Common myeloid progenitor, CD34-positive (primary cell): ENCODE data around the gene EPN2.
"Not testable (repeated sequence)": the region's sequence is repeated elsewhere in the genome, so short reads cannot be mapped to it uniquely, and the experiment has no call there.

Experiments used
- CTCF ChIA-PET: fragments of 350-600 bp; sonication (Branson Sonifier 250); formaldehyde crosslinking; loops from one replicate; lab custom pipeline; 2021; ENCODE audit warnings: antibody characterized with exemption; lab: Charles Lee
- POLR2A ChIA-PET: fragments of 350-600 bp; sonication (Branson Sonifier 250); formaldehyde crosslinking; loops from one replicate; lab custom pipeline; 2021; ENCODE audit warnings: antibody characterized with exemption; lab: Charles Lee
- DNase-seq, 3 donors: peaks; one replicate each; pipeline versions ENCODE4 v3.0.0 to v3.0.0-alpha.2; 2013
- H3K27ac ChIP-seq, 2 experiments: 1 replicate in 1 of 2; 2 replicates in 1 of 2; pipeline ENCODE4 v1.7.0; 2013; ENCODE audit warnings: inconsistent platforms in 2 of 2, low read length in 2 of 2, mild to moderate bottlenecking in 2 of 2, low read depth in 1 of 2, moderate library complexity in 1 of 2; ENCODE audit not compliant: severe bottlenecking in 2 of 2, insufficient read depth in 1 of 2, poor library complexity in 1 of 2
- H3K27me3 ChIP-seq, 5 experiments: replicated peaks in 2 of 5; 1 replicate in 3 of 5; 2 replicates in 2 of 5; pipeline versions ENCODE4 v1.6.1 to v1.7.0; 2013; ENCODE audit warnings: low read length in 4 of 5, mild to moderate bottlenecking in 2 of 5, moderate library complexity in 2 of 5, inconsistent platforms in 1 of 5; ENCODE audit not compliant: insufficient read depth in 5 of 5, control insufficient read depth in 4 of 5
- H3K36me3 ChIP-seq, 4 experiments: 1 replicate in 2 of 4; 2 replicates in 2 of 4; pipeline versions ENCODE4 v1.6.1 to v1.7.0; 2013; ENCODE audit warnings: low read length in 3 of 4, control low read depth in 1 of 4, mild to moderate bottlenecking in 1 of 4; ENCODE audit not compliant: control insufficient read depth in 4 of 4, insufficient read depth in 4 of 4
- H3K4me1 ChIP-seq, 4 experiments: 1 replicate in 3 of 4; 2 replicates in 1 of 4; pipeline versions ENCODE4 v1.6.1 to v1.7.1; 2013; ENCODE audit warnings: low read length in 3 of 4, mild to moderate bottlenecking in 3 of 4, control low read depth in 1 of 4, inconsistent platforms in 1 of 4, moderate library complexity in 1 of 4; ENCODE audit not compliant: control insufficient read depth in 4 of 4, insufficient read depth in 4 of 4; ENCODE audit errors: control extremely low read depth in 1 of 4
- H3K4me3 ChIP-seq, 7 experiments: 1 replicate in 4 of 7; 2 replicates in 3 of 7; pipeline versions ENCODE4 v1.5.1 to v1.7.0; 2013; ENCODE audit warnings: mild to moderate bottlenecking in 7 of 7, low read length in 6 of 7, moderate library complexity in 6 of 7, inconsistent platforms in 2 of 7, low read depth in 2 of 7, control low read depth in 1 of 7; ENCODE audit not compliant: insufficient read depth in 4 of 7, control insufficient read depth in 1 of 7; ENCODE audit errors: extremely low read depth in 1 of 7
- H3K9me3 ChIP-seq, 5 experiments: 1 replicate in 4 of 5; 2 replicates in 1 of 5; pipeline versions ENCODE4 v1.6.1 to v1.7.1; 2013; ENCODE audit warnings: low read length in 4 of 5, mild to moderate bottlenecking in 2 of 5, inconsistent platforms in 1 of 5, low read depth in 1 of 5, moderate library complexity in 1 of 5; ENCODE audit not compliant: control insufficient read depth in 4 of 5, insufficient read depth in 2 of 5; ENCODE audit errors: control extremely low read depth in 1 of 5
- whole genome bisulfite sequencing: methylation state at CpG from one replicate; pipeline ENCODE4 v1.1.5; 2013; ENCODE audit not compliant: insufficient coverage; 5-methylcytosine and 5-hydroxymethylcytosine counted together

Gene EPN2

DNA sequence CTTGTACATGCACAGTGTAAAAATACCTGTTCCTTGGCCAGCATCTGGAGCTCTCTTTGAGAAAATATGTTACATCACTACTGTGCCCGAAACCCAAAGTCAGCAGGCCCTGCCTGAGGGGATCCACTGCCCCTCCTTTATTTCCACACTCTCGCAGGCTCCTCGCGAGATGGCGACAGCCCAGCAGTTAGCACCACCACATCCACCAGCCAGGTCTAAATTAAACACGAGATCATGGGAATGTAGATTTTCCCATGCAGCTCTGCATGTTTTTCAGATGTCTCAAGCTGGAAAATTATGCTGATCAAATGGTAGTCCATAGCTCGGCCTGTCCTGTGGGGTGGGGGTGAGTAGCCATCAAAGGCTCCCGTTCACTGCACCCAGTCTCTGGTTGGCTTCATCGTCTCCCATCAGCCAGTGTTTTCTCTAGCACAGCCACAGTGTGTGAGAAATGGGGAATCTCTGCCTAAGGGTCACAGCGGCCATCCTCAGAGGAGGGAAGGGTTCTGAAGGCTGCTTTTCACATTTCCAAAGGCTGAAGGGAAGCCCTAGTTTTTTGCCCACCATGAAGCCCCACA, 34.7 kb downstream of the EPN2 start:
- POLR2A ChIA-PET = no interaction called here
- CTCF ChIA-PET = interaction anchor here (0.6 kb wide), 1 partner anchor 22 kb away, joined by 3 read pairs; no protein-coding TSS in a partner anchor
- Histone ChIP-seq H3K4me1 (peaks cover 9 to 18% (median 11%) of the 10 kb centered on the region in 4 experiments), H3K9me3 (no peaks in the 10 kb centered on the region), H3K27me3 (peaks cover 0 to 35% (median 13%) of the 10 kb centered on the region in 5 experiments), H3K36me3 (no peaks in the 10 kb centered on the region), H3K27ac (no peak overlapping the region), H3K4me3 (no peak overlapping the region)
- WGBS = 90% methylated on average over 10 of the region's 10 CpGs
- no peak for DNase-seq

DNA sequence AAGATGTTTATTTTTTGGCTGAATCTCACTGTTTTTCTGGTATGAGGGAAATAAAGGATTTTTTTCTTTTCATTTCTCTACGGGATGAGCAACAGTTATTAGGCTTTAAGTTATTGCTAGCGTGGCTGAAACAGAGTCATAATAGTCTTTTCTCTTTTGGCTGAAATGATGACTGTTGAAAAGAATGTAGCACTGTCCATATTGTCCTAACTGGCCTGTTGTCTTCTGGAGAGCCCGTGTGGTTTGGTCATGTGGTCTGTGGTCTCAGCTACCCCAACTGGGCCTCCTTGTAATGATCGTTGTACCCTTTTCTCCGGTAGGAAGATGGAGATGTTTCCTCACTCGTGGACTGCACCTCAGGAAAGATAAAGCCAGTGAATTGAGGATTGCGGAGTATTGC, 36.6 kb downstream of the EPN2 start:
- Histone ChIP-seq H3K4me3 (no peak overlapping the region), H3K36me3 (no peaks in the 10 kb centered on the region), H3K4me1 (peaks cover 9 to 16% (median 10%) of the 10 kb centered on the region in 4 experiments), H3K27me3 (peaks cover 0 to 35% (median 13%) of the 10 kb centered on the region in 5 experiments), H3K9me3 (no peaks in the 10 kb centered on the region), H3K27ac (no peak overlapping the region)
- WGBS = 84% methylated on average over 6 of the region's 7 CpGs
- no peak for DNase-seq
- POLR2A ChIA-PET = no interaction called here
- CTCF ChIA-PET = interaction anchor here (1.5 kb wide), 1 partner anchor 16 kb away, joined by 4 read pairs; no protein-coding TSS in a partner anchor

DNA sequence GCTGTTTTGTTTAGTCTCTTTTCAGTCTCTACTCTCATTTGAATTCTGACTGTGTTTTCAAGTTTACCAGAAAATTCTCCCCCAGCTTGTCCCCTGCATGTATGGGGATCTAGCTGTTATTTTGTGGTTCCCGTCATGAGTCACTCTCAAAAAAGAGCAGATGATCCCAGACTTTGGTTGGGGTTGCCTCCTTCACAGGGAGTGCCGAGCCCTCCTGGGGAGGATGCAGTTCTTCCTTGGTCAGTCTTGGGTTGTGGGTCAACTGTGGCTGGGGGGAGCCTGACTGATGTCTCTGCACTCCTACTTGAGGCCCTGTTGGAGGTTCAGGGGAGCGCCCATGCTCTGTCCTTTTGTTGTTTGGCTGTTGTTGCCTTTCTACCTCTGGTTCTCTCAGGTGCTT, 37.7 kb downstream of the EPN2 start:
- POLR2A ChIA-PET = no interaction called here
- H3K4me3 ChIP-seq = no peak overlapping the region
- DNase-seq = no peak
- no peak overlapping the region for H3K27ac ChIP-seq
- WGBS = 100% methylated on average over 1 of the region's 3 CpGs
- no peaks in the 10 kb centered on the region for H3K9me3 ChIP-seq
- CTCF ChIA-PET = no interaction called here
- peaks cover 0 to 4% (median 1%) of the 10 kb centered on the region in 4 experiments for H3K4me1 ChIP-seq
- H3K27me3 ChIP-seq = peaks cover 0 to 29% (median 13%) of the 10 kb centered on the region in 5 experiments
- H3K36me3 ChIP-seq = no peaks in the 10 kb centered on the region

DNA sequence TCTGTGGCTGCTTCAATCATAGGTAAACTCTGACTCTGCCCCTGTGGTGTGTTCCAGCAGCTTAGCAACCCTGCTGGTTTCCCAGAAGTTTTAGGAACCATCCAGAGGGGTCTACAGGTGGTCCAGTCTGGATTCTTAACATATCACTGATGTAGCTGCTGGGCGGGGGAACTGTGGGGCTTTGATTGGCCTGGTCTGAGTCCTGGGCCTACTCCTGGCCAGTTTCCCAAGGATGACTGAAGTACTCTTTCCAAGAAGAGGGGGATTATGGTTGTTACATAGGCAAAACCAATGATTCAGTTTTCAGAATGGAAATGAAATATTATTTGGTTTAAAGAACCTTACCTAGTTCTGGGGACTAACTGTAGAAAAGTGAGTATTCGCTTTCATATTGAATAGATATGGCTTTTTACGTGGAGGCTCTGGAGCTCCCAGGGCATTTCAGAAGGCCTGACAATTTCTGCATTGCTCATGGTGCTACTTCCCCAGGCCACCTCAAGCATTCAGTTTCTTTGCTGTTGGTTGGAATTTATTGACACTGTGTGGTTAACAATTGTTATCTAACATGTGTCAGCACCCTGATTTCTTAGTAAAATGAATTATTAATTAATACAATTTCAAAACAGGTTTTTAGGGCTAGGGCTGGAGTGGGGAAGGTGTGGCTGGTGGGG, 38.4 kb downstream of the EPN2 start:
- H3K36me3 ChIP-seq = no peaks in the 10 kb centered on the region
- no peak for DNase-seq
- peaks cover 0 to 28% (median 13%) of the 10 kb centered on the region in 5 experiments for H3K27me3 ChIP-seq
- no peaks in the 10 kb centered on the region for H3K9me3 ChIP-seq
- peaks cover 0 to 1% (median 0%) of the 10 kb centered on the region in 4 experiments for H3K4me1 ChIP-seq
- no peak overlapping the region for H3K27ac ChIP-seq
- WGBS = 100% methylated on average over 1 of the region's 3 CpGs
- no peak overlapping the region for H3K4me3 ChIP-seq
- ChIA-PET POLR2A (interaction anchor here (0.6 kb wide), 1 partner anchor 52 kb away, joined by 4 read pairs; no protein-coding TSS in a partner anchor), CTCF (interaction anchor here (0.5 kb wide), 1 partner anchor 483 kb away, joined by 3 read pairs; no protein-coding TSS in a partner anchor)

DNA sequence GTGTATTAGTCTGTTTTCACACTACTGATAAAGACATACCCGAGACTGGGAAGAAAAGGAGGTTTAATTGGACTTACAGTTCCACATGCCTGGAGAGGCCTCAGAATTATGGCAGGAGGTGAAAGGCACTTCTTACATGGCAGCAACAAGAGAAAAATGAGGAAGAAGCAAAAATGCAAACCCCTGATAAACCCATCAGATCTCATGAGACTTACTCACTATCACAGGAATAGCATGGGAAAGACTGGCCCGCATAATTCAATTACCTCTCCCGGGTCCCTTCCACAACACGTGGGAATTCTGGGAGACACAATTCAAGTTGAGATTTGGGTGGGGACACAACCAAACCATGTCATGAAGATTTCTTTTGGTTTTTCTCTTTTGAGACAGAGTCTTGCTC, 41.1 kb downstream of the EPN2 start:
- H3K4me1 ChIP-seq, H3K36me3 ChIP-seq, POLR2A ChIA-PET, H3K9me3 ChIP-seq, H3K4me3 ChIP-seq, DNase-seq, H3K27ac ChIP-seq: not testable (repeated sequence)
- 93% methylated on average over 3 of the region's 4 CpGs for WGBS
- peaks cover 0 to 12% (median 9%) of the 10 kb centered on the region in 5 experiments for H3K27me3 ChIP-seq
- CTCF ChIA-PET = interaction anchor here (1.3 kb wide), 1 partner anchor 23 kb away, joined by 3 read pairs; no protein-coding TSS in a partner anchor

DNA sequence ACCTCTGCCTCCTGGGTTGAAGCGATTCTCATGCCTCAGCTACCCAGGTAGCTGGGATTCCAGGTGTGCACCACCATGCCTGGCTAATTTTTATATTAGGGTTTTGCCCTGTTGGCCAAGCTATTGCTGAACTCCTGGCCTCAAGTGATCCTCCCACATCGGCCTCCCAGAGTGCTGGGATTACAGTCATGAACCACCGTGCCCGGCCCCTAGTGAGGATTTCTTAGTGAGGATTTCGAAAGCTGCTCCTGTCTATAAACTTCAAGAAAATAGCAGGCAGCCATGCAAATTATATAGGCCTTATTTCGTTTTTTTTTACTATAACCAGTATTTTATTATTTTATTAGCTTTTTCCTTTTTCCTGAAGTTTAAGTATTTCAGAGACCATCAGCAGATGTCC, 41.6 kb downstream of the EPN2 start:
- H3K27ac ChIP-seq = no peak overlapping the region
- ChIA-PET POLR2A (no interaction called here), CTCF (no interaction called here)
- 100% methylated on average over 4 of the region's 6 CpGs for WGBS
- peaks cover 0 to 12% (median 4%) of the 10 kb centered on the region in 5 experiments for H3K27me3 ChIP-seq
- no peaks in the 10 kb centered on the region for H3K36me3 ChIP-seq
- H3K9me3 ChIP-seq = no peaks in the 10 kb centered on the region
- no peak overlapping the region for H3K4me3 ChIP-seq
- no peak for DNase-seq
- H3K4me1 ChIP-seq = no peaks in the 10 kb centered on the region

DNA sequence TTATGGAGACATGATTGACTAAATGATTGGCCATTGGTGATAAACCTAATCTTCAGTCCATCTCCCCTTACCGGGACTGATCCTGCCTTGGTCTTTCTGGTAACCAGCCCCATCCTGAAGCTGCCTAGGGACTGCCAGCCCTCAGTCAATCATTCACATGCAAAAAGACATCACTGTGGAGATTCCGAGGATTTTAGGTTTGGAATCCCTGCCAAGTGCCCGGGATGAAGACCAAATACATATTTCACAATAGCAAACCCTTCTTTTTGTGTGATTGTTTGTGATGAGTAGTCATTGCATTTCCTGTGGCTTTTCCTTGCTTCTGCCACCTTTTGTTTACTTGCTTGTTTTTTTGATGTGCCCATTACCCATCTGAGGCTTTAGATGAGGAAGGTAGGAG, 44.0 kb downstream of the EPN2 start:
- CTCF ChIA-PET = no interaction called here
- DNase-seq = no peak
- no peak overlapping the region for H3K4me3 ChIP-seq
- H3K27ac ChIP-seq = no peak overlapping the region
- WGBS = no CpG with 5 or more reads among the region's 3 CpGs
- no peaks in the 10 kb centered on the region for H3K4me1 ChIP-seq
- H3K9me3 ChIP-seq = no peaks in the 10 kb centered on the region
- POLR2A ChIA-PET = no interaction called here
- no peaks in the 10 kb centered on the region for H3K36me3 ChIP-seq
- peaks cover 0 to 12% (median 3%) of the 10 kb centered on the region in 5 experiments for H3K27me3 ChIP-seq
